HuH-7 (cell line): Measurements from ENCODE around the gene PRDM16.

Source experiments
- DNase-seq: peaks from one replicate; pipeline ENCODE4 v3.0.0; 2011; ENCODE audit warnings: low spot score

The PRDM16 gene

GRCh38 chr1:3185896-3186525, 117.0 kb downstream of the PRDM16 start:
- DNase-seq: no peak

- no peak for DNase-seq
Measured at GRCh38 chr1:3186526-3186921, 117.5 kb downstream of the PRDM16 start.

GRCh38 chr1:3187415-3188149, 118.6 kb downstream of the PRDM16 start:
- no peak for DNase-seq

GRCh38 chr1:3188150-3188971, 119.4 kb downstream of the PRDM16 start:
- DNase-seq: no peak

- no peak for DNase-seq
Measured at GRCh38 chr1:3190256-3191041, 121.4 kb downstream of the PRDM16 start.

GRCh38 chr1:3192361-3192760, 123.4 kb downstream of the PRDM16 start:
- DNase-seq: peak; percentile 94

- no peak for DNase-seq
Measured at GRCh38 chr1:3192825-3193224, 123.8 kb downstream of the PRDM16 start.

GRCh38 chr1:3193811-3194210, 124.8 kb downstream of the PRDM16 start:
- no peak for DNase-seq

- DNase-seq: no peak
Measured at GRCh38 chr1:3194760-3195479, 125.9 kb downstream of the PRDM16 start.

- DNase-seq: no peak
Measured at GRCh38 chr1:3195480-3195815, 126.4 kb downstream of the PRDM16 start.

- no peak for DNase-seq
Measured at GRCh38 chr1:3195966-3196515, 127.0 kb downstream of the PRDM16 start.

GRCh38 chr1:3196577-3197245, 127.7 kb downstream of the PRDM16 start:
- DNase-seq: no peak

- peak; percentile 74 for DNase-seq
Measured at GRCh38 chr1:3197781-3198316, 128.8 kb downstream of the PRDM16 start.

- no peak for DNase-seq
Measured at GRCh38 chr1:3198371-3199271, 129.6 kb downstream of the PRDM16 start.

GRCh38 chr1:3204725-3205124, 135.7 kb downstream of the PRDM16 start:
- no peak for DNase-seq

- DNase-seq: no peak
Measured at GRCh38 chr1:3205815-3206214, 136.8 kb downstream of the PRDM16 start.

GRCh38 chr1:3206696-3207095, 137.7 kb downstream of the PRDM16 start:
- no peak for DNase-seq

- no peak for DNase-seq
Measured at GRCh38 chr1:3207217-3207848, 138.3 kb downstream of the PRDM16 start.

- no peak for DNase-seq
Measured at GRCh38 chr1:3208819-3209200, 139.8 kb downstream of the PRDM16 start.
